ENCODE data around the gene RBM33.

GRCh38 chr7:155647734-155648133 lies 3.3 kb downstream of the RBM33 start:
- TF ChIP-seq EZH2 (IDR thresholded peaks at IDR 0.05; ENCODE audit: borderline replicate concordance, low read length) (no peak), CTCF (IDR thresholded peaks at IDR 0.05; ENCODE audit: low read length) (no peak)
